Activated CD8-positive, alpha-beta memory T cell treated with anti-CD3 and anti-CD28 coated beads for 1 hour (primary cell): ENCODE results near the gene CREB5.

Experiments used
- DNase-seq, 2 donors: peaks; one replicate each; pipeline ENCODE4 v3.0.0-alpha.2; 2020; ENCODE audit warnings: low read depth in 1 of 2; ENCODE audit errors: extremely low read depth in 1 of 2

CREB5 gene

GRCh38 chr7:28729727-28730126, 317.4 kb downstream of the CREB5 start:
- DNase-seq: no peak

GRCh38 chr7:28731092-28731658, 318.9 kb downstream of the CREB5 start:
- DNase-seq: no peak

- DNase-seq: no peak
These were observed 320.0 kb downstream of the CREB5 start for GRCh38 chr7:28732071-28732869.

DNA sequence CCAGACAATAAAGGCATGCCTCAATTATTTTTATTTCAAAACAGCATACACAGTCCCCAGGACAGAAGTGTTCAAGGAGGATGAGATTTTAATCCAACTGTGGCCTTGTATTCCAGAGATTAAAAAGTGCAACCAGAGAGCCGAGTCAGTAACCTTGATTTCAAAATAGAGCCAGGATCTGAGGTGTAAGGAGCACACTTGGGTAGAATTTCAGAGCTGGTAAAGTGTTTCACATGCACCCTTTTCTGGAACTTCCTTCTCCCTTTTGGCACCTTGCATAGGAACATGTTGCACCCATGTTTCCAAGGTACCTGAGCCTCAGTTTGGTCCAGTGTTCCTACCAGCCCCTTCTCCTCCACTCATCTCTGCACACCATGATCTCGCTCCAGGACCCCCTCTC, 320.7 kb downstream of the CREB5 start:
- no peak for DNase-seq

DNA sequence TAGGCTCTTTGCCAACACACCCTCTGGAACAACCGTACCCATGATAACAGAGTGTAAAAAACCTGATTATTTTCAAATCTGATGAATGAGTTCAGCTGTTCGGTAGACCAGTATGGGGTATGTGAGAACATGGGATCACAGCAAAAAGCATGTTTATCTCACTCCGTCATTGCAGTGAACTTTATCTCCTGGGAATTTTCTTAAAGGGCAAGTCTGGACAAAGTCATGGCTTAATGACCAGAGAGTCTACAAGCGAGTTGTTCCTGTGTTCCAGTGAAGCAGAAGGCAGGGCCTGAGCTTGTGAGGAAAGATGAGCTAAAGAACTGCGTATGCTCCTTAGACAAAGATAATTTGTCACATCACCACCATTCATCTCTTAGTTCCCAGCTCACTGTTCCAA, 326.1 kb downstream of the CREB5 start:
- DNase-seq: no peak

DNA sequence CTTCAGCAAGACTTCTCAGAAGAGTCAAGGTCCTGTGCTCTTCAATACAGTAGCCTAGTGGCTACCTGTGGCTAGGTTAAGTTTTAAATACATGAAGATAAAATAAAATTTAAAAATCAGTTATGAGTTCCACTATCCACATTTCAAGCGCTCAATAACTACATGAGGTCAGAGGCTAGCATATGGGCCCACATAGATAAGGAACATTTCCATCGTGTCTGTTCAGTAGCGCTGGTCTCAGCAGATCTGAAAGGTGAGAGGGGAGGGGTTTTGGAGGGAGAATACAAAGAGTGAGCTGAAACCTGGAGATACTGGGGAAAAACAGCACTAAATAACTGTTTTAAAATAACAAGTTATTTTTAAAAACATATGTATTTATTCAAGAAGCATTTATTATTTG, 326.8 kb downstream of the CREB5 start:
- DNase-seq: no peak

DNA sequence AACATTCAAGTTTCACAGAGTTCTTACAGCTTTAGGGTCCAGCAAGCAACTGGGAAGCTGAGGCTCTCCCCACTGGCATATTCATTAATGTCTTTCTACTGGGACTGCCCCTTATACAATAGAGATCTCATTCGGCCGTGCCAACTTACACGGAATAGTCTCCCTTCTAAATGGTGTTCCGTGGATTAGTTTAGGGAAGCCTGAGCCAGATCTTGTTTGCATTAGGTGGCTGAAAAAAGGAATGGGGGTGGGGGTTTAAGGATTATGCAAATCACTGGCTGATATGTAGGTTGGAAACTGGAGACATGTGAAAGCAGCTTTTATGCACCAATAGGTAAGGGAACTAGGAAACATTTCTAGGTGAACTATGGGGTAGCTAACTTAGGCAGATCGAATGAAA, 327.5 kb downstream of the CREB5 start:
- no peak for DNase-seq

GRCh38 chr7:28744951-28745350, 332.6 kb downstream of the CREB5 start:
- no peak for DNase-seq

- DNase-seq: no peak
These were observed 333.0 kb downstream of the CREB5 start for GRCh38 chr7:28745351-28745750.

DNA sequence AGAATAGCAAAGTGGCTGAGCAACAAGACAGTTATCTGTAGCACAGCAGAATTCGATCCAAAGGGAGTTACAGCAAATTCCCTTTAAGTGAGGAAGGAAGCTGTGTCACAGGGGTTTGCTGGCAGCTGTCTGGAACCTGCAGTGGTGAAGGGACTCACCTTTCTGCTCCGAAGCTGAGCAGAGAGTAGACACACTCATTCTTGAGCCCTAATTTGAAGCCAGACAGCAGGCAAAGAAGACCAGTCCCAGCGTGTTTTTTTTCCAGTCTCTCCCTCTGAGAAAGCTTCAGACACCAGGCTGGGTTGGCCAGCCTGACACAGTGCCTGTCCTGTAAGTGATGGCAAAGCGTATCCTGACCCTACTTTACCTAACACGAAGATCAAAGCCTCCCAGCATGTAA, 335.1 kb downstream of the CREB5 start:
- no peak for DNase-seq

DNA sequence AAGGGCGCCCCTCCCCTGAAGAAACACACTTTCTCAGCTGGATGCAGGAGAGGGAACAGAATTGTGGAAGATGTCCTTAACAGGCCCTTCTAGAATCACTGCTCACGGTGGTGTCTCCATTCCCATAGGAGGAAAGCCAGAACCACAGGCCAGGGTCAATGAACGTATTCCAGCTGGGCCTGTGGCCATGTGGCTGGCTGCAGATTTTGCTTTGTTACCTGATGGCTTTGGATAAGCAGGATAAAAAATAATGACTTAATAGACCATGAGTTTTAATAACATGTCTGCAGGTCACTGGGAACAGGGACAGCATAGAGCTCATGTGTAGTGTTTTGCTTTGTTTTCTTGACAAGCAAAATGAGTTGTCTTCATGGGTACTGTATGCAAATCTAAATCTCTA, 335.5 kb downstream of the CREB5 start:
- no peak for DNase-seq

GRCh38 chr7:28748346-28748745, 336.0 kb downstream of the CREB5 start:
- no peak for DNase-seq

DNA sequence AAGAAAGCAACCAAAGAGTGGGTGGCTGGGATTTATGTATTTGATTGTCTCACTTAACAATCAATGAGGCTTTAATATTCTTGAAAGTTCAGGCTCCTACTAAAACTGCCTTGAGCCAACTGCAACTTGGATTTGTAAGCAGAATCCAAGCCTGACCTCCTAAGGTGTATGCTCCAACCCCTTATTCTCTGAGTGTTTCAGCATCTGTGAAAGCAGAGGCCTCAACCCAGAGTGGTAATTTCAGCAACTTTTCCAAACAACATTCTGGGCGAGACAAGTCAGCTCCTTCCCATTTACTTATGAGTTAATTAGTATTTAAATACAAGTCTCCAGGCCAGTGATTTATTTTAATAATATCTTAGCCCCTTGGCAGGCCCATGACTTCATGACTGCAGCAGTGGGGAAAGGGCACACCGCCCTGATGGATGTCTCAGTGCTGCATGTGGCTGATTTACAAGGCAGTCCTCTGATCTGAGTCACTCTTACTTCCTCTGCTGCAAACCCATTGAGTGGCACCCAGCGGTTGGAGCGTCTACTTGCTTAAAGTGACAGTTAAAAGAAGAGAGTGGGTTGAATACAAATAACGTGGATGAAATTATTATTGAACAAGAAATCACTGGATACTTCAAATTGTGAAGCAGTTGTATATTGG, 336.7 kb downstream of the CREB5 start:
- no peak for DNase-seq

GRCh38 chr7:28749638-28750037, 337.3 kb downstream of the CREB5 start:
- no peak for DNase-seq

- DNase-seq: no peak
These were observed 338.7 kb downstream of the CREB5 start for GRCh38 chr7:28750981-28751380.

DNA sequence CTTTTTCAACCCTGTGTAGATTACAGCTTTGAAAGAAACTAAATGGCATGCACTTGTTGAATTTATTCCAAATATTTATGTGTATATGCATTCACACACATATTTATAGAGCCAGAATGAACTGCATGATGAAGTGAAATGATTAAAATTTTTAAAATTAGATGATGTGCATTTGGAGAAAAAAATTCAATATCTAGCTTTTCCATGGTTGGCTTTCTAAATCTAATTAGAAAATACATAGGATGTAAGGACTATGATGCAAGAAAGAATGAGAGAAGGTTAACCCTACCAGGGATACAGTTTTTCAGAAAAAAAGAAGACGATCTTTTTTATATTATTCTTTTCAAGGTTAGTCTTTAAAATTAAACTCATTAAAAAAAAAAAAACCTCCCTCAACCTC, 341.3 kb downstream of the CREB5 start:
- no peak for DNase-seq

GRCh38 chr7:28754027-28754426, 341.7 kb downstream of the CREB5 start:
- no peak for DNase-seq

DNA sequence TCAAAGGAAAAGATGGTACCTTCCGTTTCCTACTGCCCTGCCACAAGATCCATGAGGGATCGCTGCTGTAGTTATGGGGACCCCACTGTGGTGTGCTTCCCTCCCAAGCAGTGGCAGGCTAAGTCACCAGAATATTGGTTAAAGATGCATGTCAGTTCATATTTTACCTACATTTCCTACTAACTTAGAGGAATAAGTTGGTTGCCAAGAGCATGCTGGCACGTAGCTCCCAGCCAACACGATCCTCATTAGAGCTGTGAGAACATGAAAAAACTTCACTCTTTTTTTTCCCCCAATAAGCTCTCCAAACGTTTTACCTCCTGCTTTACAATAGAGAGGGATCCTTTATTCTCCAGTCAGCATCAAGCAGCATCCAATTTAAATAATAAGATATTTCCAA, 342.1 kb downstream of the CREB5 start:
- DNase-seq: no peak

DNA sequence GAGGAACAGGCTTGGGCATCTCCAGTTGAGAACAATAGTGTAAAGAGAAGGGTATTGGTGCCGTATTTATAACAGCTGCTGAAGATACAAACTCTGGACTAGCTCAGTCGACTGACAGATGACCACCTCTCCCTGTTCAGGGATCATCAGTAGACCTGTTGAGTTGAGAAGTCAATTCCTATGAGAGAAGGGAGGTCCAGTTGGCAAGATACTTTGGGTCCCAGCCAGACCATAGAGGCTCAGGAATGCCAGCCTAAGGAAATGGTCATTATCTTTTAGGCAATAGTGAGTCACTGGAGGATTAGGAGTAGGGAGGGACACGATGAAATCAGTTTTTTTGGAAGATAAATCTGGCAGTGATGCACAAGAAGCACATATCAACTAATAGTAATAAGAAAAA, 342.9 kb downstream of the CREB5 start:
- no peak for DNase-seq

- DNase-seq: no peak
These were observed 345.9 kb downstream of the CREB5 start for GRCh38 chr7:28758186-28758585.

DNA sequence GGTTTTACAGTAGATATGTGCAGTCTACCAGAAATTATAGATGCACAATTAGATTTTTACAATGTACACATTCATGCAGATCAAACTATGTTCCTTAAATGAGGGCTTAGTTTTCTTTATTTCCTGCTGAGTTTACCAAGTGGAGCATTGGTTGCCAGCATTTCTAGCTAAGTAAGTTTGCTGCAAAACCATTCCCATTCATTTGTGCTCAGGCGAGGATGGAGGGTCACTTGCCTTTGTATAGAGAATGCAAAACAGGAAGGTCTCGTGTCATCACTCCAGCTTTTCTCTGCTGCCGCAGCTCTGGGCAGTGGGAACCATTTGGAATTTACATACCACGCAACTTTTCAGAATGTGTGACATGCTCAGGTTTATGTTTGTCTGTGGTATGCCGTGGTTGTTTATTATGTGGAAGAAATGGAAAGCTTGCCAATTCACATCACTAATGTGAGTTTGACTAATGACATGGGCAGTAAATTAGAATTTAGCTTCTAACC, 347.2 kb downstream of the CREB5 start:
- no peak for DNase-seq

GRCh38 chr7:28761505-28761904, 349.2 kb downstream of the CREB5 start:
- DNase-seq: no peak
